Gastroesophageal sphincter (tissue), 3 donors: ENCODE measurements around the gene HTRA1.

Source experiments
- EP300 ChIP-seq: sonication (generic); formaldehyde crosslinking; IDR thresholded peaks from one replicate; pipeline ENCODE4 v1.6.1; 2017; ENCODE audit warnings: antibody characterized with exemption, mild to moderate bottlenecking
- TF ChIP-seq, protein P1 (sequence below), 4 experiments: fragments of 200-600 bp in 2 of 4; fragments of 450-650 bp in 2 of 4; sonication (generic) in 1 of 4; IDR thresholded peaks; one replicate each; pipeline ENCODE4 v1.5.1; 2017 to 2019; ENCODE audit warnings: antibody characterized with exemption in 4 of 4, mild to moderate bottlenecking in 2 of 4, moderate library complexity in 2 of 4

DNA sequence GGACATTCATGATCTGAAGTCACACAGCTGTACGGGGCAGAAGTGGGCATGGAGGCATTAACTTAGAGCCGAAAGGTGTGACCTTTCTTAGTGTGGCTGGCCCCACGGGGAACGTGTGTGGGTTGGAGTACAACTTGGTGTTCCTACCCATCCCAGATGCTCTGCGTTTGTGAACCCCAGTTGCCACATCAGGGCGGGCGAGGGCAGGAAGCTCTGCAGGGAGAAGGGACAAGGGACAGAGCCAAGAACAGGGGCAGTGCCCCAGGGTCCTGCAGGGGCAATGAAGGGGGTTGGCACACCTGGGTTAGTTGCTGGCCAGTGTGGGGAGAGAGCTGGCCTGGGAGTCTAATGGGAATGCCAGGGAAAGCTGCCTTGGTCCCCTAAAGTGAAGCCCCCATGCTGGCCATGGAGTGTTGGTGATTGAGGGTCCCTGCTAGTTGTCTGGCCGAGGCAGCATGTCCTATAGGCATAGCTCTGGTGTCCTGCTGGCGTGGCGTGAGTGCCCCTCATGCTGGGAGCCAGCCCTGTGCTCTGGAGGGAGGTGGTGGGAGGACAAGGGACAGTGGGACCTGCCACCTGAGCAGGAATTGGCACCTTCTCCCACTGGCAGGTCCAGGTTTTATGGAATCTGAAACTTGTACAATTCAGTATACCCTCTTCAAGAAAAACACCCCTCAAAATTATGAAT is 18.9 kb downstream of the HTRA1 start:
- TF ChIP-seq, protein P1, sequence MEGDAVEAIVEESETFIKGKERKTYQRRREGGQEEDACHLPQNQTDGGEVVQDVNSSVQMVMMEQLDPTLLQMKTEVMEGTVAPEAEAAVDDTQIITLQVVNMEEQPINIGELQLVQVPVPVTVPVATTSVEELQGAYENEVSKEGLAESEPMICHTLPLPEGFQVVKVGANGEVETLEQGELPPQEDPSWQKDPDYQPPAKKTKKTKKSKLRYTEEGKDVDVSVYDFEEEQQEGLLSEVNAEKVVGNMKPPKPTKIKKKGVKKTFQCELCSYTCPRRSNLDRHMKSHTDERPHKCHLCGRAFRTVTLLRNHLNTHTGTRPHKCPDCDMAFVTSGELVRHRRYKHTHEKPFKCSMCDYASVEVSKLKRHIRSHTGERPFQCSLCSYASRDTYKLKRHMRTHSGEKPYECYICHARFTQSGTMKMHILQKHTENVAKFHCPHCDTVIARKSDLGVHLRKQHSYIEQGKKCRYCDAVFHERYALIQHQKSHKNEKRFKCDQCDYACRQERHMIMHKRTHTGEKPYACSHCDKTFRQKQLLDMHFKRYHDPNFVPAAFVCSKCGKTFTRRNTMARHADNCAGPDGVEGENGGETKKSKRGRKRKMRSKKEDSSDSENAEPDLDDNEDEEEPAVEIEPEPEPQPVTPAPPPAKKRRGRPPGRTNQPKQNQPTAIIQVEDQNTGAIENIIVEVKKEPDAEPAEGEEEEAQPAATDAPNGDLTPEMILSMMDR (IDR thresholded peaks at IDR 0.05), result no peak
- no peak for TF ChIP-seq EP300
